ENCODE data around the gene CTNNA1. TPM values are rescaled to one million over a fixed set of nuclear protein-coding genes. Genes with fewer than 3 reads are reported as not detected.

Gene CTNNA1
- total RNA-seq, 2 donors from 2014 or later = 107 to 140 TPM

Other genes with a start within 250 kb of the CTNNA1 start
- 10 to 100 TPM; 24.9 to 36.6 TPM for gene ETF1, start 210.2 kb upstream of the CTNNA1 start, total RNA-seq
- 10 to 100 TPM; 79.8 to 98.3 TPM for gene HSPA9, start 178.0 kb upstream of the CTNNA1 start, total RNA-seq
- under 1 TPM; 0.52 to 0.66 TPM for gene LRRTM2, start 121.9 kb downstream of the CTNNA1 start, total RNA-seq

Measured in body of pancreas (tissue), 2 donors.